ENCODE measurements around the gene TYMP. TPM values are rescaled to one million over a fixed set of nuclear protein-coding genes. Genes with fewer than 3 reads are reported as not detected.

TYMP gene
- total and polyA plus RNA-seq, 2 of the 8 experiments (the other 6 are each of a cell fraction or from before 2014, with no cell fraction given) = 0.43 to 0.48 TPM

DNA sequence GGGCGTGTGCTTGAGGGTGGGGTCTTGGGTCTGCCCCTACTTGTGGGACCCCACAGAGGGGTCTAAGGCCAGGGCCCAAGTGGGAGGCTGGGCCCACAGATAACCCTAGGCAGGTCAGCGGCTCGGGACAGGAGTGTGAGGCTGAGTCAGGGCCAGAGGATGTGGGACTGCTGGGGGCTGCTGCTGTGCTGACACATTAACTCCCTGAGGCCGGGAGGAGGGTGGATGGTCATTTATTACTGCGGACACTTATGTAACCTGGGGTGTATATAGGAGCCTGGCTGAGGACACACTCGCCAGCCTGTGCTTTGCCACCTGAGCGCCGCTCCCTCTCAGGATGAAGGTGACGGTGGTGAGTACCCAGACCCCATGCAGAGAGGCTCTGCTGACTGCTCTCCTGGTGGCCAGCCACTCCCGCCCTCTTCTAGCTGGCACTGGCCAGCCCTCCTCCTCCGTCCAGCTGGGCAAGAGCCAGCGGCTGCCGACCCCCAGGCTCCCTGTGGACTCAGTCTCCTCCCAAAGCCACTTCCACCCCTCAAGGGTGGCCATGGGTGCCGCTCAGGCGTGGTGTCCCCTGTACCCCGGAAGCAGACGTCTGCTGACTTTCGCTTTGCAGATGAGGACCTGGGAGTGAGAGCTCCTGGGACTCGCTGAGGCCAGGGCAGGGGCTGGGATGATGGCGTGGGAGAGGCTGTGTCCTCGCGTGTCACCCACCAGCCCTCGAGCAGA is 43.1 kb downstream of the TYMP start, which contains the start of gene MIOX (continued):
- TF ChIP-seq, protein P1, sequence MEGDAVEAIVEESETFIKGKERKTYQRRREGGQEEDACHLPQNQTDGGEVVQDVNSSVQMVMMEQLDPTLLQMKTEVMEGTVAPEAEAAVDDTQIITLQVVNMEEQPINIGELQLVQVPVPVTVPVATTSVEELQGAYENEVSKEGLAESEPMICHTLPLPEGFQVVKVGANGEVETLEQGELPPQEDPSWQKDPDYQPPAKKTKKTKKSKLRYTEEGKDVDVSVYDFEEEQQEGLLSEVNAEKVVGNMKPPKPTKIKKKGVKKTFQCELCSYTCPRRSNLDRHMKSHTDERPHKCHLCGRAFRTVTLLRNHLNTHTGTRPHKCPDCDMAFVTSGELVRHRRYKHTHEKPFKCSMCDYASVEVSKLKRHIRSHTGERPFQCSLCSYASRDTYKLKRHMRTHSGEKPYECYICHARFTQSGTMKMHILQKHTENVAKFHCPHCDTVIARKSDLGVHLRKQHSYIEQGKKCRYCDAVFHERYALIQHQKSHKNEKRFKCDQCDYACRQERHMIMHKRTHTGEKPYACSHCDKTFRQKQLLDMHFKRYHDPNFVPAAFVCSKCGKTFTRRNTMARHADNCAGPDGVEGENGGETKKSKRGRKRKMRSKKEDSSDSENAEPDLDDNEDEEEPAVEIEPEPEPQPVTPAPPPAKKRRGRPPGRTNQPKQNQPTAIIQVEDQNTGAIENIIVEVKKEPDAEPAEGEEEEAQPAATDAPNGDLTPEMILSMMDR (IDR thresholded peaks at IDR 0.05; ENCODE audit: control extremely low read depth in 1 of 3, insufficient read depth in 1 of 3, low read depth in 1 of 3, low read length in 3 of 3) = no peak
- TF ChIP-seq SIN3A (conservative IDR thresholded peaks at IDR 0.05 in 1 of 2, IDR thresholded peaks at IDR 0.05 in 1 of 2; ENCODE audit: low read depth in 1 of 2, low read length in 2 of 2) = no peak
- no peak for TF ChIP-seq FOSL1 (IDR thresholded peaks at IDR 0.05; ENCODE audit: insufficient read depth, low read depth, low read length)
- TF ChIP-seq CBX8 (IDR thresholded peaks at IDR 0.05; ENCODE audit: borderline replicate concordance, low read depth, low read length) = no peak
- TF ChIP-seq, protein P2, sequence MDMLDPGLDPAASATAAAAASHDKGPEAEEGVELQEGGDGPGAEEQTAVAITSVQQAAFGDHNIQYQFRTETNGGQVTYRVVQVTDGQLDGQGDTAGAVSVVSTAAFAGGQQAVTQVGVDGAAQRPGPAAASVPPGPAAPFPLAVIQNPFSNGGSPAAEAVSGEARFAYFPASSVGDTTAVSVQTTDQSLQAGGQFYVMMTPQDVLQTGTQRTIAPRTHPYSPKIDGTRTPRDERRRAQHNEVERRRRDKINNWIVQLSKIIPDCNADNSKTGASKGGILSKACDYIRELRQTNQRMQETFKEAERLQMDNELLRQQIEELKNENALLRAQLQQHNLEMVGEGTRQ (IDR thresholded peaks at IDR 0.05; ENCODE audit: low read length) = no peak
- TF ChIP-seq, protein P3, sequence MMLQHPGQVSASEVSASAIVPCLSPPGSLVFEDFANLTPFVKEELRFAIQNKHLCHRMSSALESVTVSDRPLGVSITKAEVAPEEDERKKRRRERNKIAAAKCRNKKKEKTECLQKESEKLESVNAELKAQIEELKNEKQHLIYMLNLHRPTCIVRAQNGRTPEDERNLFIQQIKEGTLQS (IDR thresholded peaks at IDR 0.05; ENCODE audit: insufficient read depth, low read depth, low read length) = no peak
- TF ChIP-seq SUZ12 (IDR thresholded peaks at IDR 0.05; ENCODE audit: low read length) = no peak
- TF ChIP-seq CEBPB (IDR thresholded peaks at IDR 0.05; ENCODE audit: low read depth, low read length) = no peak
- TF ChIP-seq, protein P4, sequence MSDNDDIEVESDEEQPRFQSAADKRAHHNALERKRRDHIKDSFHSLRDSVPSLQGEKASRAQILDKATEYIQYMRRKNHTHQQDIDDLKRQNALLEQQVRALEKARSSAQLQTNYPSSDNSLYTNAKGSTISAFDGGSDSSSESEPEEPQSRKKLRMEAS (IDR thresholded peaks at IDR 0.05) = no peak
- TF ChIP-seq RAD21 (IDR thresholded peaks at IDR 0.05 in 1 of 2, conservative IDR thresholded peaks at IDR 0.05 in 1 of 2; ENCODE audit: low read depth in 2 of 2, low read length in 2 of 2) = no peak
- TF ChIP-seq ZNF274 (IDR thresholded peaks at IDR 0.05; ENCODE audit: borderline replicate concordance, extremely low read depth, low read length) = no peak
- no peak for TF ChIP-seq KDM1A (IDR thresholded peaks at IDR 0.05; ENCODE audit: borderline replicate concordance, low read length)
